HL-60 (cell line): ENCODE data around the gene WNT3.

Experiments
- POLR2AphosphoS5 ChIP-seq: IDR thresholded peaks from 2 replicates; pipeline ENCODE4 v1.6.1; 2012; ENCODE audit warnings: low read depth
- TF ChIP-seq, protein P1 (sequence below): IDR thresholded peaks from 2 replicates; pipeline ENCODE4 v1.6.1; 2012; ENCODE audit warnings: low read depth; ENCODE audit not compliant: insufficient replicate concordance
- TF ChIP-seq, protein P2 (sequence below): IDR thresholded peaks from one replicate; pipeline ENCODE4 v1.5.1; 2011; ENCODE audit warnings: low read length, control low read depth, inconsistent platforms; ENCODE audit not compliant: insufficient read depth

DNA sequence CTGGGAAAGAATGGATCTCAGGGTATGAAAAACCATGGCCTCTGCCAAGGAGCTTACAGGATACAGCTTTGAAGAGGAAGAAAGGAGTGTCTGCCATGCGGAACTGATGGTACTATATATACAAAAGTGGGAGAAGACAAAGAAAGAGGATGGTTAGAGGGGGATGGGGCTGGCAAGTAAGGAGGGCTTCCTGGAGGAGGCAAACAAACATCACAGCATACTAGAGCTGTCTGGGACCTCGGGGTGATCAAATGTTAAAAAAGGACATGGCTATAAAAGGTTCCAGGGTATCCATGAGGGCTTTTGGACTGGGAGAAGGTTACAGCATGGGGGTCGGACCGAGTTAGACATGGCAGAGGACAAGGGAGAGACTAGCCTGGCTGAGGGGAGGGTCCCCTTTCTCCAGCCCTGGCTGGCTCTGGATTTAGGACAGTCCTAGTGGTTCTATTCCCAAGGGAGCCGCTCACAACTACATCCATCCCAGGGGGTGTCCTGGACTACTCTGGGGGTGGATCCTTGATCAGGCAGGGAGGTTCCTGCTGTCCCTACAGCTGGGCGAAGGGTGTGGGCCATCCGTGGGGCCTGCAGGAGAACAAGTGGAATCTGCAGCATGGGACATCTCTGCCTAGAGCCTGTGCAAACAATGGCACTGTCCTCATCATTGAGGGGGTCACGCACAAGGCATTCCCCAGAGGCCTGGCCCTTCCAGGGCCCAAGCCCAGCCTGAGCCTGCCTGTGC is 45.1 kb upstream of the WNT3 start:
- TF ChIP-seq POLR2AphosphoS5: no peak
- TF ChIP-seq, protein P1, sequence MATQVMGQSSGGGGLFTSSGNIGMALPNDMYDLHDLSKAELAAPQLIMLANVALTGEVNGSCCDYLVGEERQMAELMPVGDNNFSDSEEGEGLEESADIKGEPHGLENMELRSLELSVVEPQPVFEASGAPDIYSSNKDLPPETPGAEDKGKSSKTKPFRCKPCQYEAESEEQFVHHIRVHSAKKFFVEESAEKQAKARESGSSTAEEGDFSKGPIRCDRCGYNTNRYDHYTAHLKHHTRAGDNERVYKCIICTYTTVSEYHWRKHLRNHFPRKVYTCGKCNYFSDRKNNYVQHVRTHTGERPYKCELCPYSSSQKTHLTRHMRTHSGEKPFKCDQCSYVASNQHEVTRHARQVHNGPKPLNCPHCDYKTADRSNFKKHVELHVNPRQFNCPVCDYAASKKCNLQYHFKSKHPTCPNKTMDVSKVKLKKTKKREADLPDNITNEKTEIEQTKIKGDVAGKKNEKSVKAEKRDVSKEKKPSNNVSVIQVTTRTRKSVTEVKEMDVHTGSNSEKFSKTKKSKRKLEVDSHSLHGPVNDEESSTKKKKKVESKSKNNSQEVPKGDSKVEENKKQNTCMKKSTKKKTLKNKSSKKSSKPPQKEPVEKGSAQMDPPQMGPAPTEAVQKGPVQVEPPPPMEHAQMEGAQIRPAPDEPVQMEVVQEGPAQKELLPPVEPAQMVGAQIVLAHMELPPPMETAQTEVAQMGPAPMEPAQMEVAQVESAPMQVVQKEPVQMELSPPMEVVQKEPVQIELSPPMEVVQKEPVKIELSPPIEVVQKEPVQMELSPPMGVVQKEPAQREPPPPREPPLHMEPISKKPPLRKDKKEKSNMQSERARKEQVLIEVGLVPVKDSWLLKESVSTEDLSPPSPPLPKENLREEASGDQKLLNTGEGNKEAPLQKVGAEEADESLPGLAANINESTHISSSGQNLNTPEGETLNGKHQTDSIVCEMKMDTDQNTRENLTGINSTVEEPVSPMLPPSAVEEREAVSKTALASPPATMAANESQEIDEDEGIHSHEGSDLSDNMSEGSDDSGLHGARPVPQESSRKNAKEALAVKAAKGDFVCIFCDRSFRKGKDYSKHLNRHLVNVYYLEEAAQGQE: no peak
- TF ChIP-seq, protein P2, sequence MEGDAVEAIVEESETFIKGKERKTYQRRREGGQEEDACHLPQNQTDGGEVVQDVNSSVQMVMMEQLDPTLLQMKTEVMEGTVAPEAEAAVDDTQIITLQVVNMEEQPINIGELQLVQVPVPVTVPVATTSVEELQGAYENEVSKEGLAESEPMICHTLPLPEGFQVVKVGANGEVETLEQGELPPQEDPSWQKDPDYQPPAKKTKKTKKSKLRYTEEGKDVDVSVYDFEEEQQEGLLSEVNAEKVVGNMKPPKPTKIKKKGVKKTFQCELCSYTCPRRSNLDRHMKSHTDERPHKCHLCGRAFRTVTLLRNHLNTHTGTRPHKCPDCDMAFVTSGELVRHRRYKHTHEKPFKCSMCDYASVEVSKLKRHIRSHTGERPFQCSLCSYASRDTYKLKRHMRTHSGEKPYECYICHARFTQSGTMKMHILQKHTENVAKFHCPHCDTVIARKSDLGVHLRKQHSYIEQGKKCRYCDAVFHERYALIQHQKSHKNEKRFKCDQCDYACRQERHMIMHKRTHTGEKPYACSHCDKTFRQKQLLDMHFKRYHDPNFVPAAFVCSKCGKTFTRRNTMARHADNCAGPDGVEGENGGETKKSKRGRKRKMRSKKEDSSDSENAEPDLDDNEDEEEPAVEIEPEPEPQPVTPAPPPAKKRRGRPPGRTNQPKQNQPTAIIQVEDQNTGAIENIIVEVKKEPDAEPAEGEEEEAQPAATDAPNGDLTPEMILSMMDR: no peak
